OCI-LY3 (cell line): ENCODE results near the gene ARHGEF26.

Experiments used
- H2AFZ ChIP-seq: fragments of 200-600, 300-600 bp; shearing (Covaris generic); 2 replicates; pipeline ENCODE4 v1.6.0; 2014; ENCODE audit warnings: antibody characterized with exemption, low read depth, low read length
- H3K27ac ChIP-seq: fragments of 200-600, 300-600 bp; sonication (generic); 2 replicates; pipeline ENCODE4 v1.5.1; 2014; ENCODE audit warnings: mild to moderate bottlenecking, low read length, moderate library complexity, mixed read lengths
- H3K27me3 ChIP-seq: fragments of 200-600, 300-600 bp; sonication (generic); 2 replicates; pipeline ENCODE4 v1.6.1; 2014; ENCODE audit warnings: low read depth, low read length, mixed read lengths
- H3K36me3 ChIP-seq: fragments of 200-600, 300-600 bp; sonication (generic); replicated peaks from 2 replicates; pipeline ENCODE3; 2014; ENCODE audit warnings: low read depth, low read length, mixed read lengths
- H3K4me1 ChIP-seq: fragments of 300-600, 200-600 bp; sonication (generic); 2 replicates; pipeline ENCODE4 v1.6.1; 2014; ENCODE audit warnings: low read length, mixed read lengths
- H3K4me2 ChIP-seq: fragments of 200-600, 300-600 bp; sonication (generic); 2 replicates; pipeline ENCODE4 v1.6.1; 2014; ENCODE audit warnings: low read length, mixed read lengths
- H3K4me3 ChIP-seq: fragments of 300-600, 200-600 bp; sonication (generic); 2 replicates; pipeline ENCODE4 v1.5.1; 2014; ENCODE audit warnings: antibody characterized with exemption, mild to moderate bottlenecking, low read length, moderate library complexity
- H3K79me2 ChIP-seq: fragments of 300-600, 200-600 bp; shearing (Covaris generic); 2 replicates; pipeline ENCODE4 v1.6.1; 2014; ENCODE audit warnings: mild to moderate bottlenecking, low read length, mixed read lengths
- H3K9ac ChIP-seq: fragments of 300-600, 200-600 bp; shearing (Covaris generic); 2 replicates; pipeline ENCODE4 v1.6.0; 2014; ENCODE audit warnings: mild to moderate bottlenecking, low read length, moderate library complexity
- H3K9me3 ChIP-seq: fragments of 200-600, 300-600 bp; shearing (Covaris generic); 2 replicates; pipeline ENCODE4 v1.6.1; 2014; ENCODE audit warnings: low read length, mixed read lengths; ENCODE audit not compliant: insufficient read depth
- H4K20me1 ChIP-seq: fragments of 200-600, 300-600 bp; sonication (generic); 2 replicates; pipeline ENCODE4 v1.6.1; 2016; ENCODE audit warnings: low read length, mixed read lengths; ENCODE audit not compliant: insufficient read depth
- CTCF ChIP-seq: fragments of 200-600, 300-600 bp; sonication (generic); IDR thresholded peaks from 2 replicates; pipeline ENCODE4 v1.5.1; 2014; ENCODE audit warnings: antibody characterized with exemption, low read length, low read depth
- EZH2phosphoT487 ChIP-seq: fragments of 200-600 bp; shearing (Covaris generic); IDR thresholded peaks from 2 replicates; pipeline ENCODE4 v1.6.1; 2018; ENCODE audit warnings: antibody characterized with exemption, mixed run types, low read depth

ARHGEF26 gene

DNA sequence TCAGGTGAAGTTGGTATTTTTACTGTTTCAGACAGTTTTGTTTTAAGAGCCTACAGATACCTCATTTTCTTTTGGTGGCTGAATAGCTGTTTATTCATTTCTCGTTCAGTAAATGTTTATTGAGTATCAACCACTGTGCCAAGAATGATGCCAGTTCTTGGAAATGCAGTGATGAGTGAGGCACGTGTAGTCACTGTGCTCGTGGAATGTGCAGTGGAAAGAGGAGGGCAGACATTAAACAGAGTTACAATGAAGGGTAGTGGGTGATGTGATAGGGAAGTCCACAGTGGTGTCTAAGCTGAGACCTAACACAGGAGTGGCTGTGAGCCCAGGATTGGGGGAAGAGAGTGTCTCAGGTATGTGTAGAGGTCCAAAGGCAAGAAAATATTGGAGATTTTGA is 73.7 kb downstream of the ARHGEF26 start:
- TF ChIP-seq EZH2phosphoT487 (no peak), CTCF (no peak)
- no peak overlapping the region for H2AFZ ChIP-seq
- H3K4me2 ChIP-seq = no peak overlapping the region
- no peaks in the 10 kb centered on the region for H3K9me3 ChIP-seq
- H3K27me3 ChIP-seq = no peaks in the 10 kb centered on the region
- H3K4me1 ChIP-seq = peaks cover 8% of the 10 kb centered on the region
- H3K79me2 ChIP-seq = no peaks in the 10 kb centered on the region
- no peak overlapping the region for H3K4me3 ChIP-seq
- no peak overlapping the region for H3K9ac ChIP-seq
- no peak overlapping the region for H3K27ac ChIP-seq
- H3K36me3 ChIP-seq = no peaks in the 10 kb centered on the region
- H4K20me1 ChIP-seq = no peaks in the 10 kb centered on the region

DNA sequence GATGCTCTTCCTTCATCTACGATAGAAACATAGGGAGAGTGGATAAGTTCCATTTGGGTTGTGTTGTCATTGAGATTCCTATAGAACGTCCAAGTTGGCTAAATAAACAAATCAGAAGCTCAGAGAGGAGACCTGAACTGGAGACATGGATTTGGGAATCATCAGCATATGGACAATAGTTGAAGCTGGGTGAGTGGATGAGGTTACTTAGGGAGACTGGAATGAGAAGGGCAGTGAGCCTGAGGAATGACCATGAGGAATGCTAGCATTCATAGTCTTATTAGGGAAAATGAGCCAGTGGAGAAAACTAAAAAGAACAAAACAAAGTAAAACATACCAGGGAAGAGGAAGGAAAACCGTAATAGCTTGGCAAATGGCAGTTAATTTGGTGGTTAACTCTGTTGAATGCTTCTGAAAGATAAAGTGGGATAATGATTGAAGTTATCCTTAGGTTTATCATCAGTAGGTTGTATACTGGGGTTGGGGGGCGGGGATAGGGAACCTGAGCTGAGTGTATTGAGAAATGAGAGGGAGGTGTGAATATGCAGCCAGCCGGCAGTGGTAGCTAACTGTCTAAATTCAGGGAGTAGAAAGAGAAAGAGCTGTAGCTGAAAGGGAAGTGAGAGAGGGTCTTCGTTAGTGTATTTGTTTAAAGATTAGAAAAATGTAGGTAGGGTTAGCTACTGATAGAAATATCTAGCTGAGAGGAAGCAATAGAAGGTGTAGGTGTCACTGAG is 74.6 kb downstream of the ARHGEF26 start:
- Histone ChIP-seq H3K4me3 (no peak overlapping the region), H3K36me3 (no peaks in the 10 kb centered on the region), H2AFZ (no peak overlapping the region), H3K4me1 (peaks cover 8% of the 10 kb centered on the region), H3K27me3 (no peaks in the 10 kb centered on the region), H4K20me1 (no peaks in the 10 kb centered on the region), H3K4me2 (no peak overlapping the region), H3K9me3 (no peaks in the 10 kb centered on the region), H3K9ac (no peak overlapping the region), H3K27ac (no peak overlapping the region), H3K79me2 (no peaks in the 10 kb centered on the region)
- no peak for TF ChIP-seq CTCF
- no peak for TF ChIP-seq EZH2phosphoT487

GRCh38 chr3:154197751-154198150 is 76.6 kb downstream of the ARHGEF26 start:
- Histone ChIP-seq H3K27me3 (no peaks in the 10 kb centered on the region), H3K4me1 (peaks cover 8% of the 10 kb centered on the region), H3K79me2 (no peaks in the 10 kb centered on the region), H3K4me3 (no peak overlapping the region), H3K9me3 (no peaks in the 10 kb centered on the region), H4K20me1 (no peaks in the 10 kb centered on the region), H2AFZ (no peak overlapping the region), H3K27ac (no peak overlapping the region), H3K9ac (no peak overlapping the region), H3K36me3 (no peaks in the 10 kb centered on the region), H3K4me2 (no peak overlapping the region)
- TF ChIP-seq CTCF (no peak), EZH2phosphoT487 (no peak)

- no peak overlapping the region for H3K4me2 ChIP-seq
Observed at GRCh38 chr3:154209499-154209898, 88.3 kb downstream of the ARHGEF26 start.

More at GRCh38 chr3:154209499-154209898, 88.3 kb downstream of the ARHGEF26 start:
- Histone ChIP-seq H3K9me3 (no peaks in the 10 kb centered on the region), H3K4me3 (no peak overlapping the region), H3K4me1 (no peaks in the 10 kb centered on the region), H3K9ac (no peak overlapping the region), H3K27ac (no peak overlapping the region), H3K79me2 (no peaks in the 10 kb centered on the region), H4K20me1 (no peaks in the 10 kb centered on the region), H3K27me3 (no peaks in the 10 kb centered on the region), H2AFZ (no peak overlapping the region), H3K36me3 (no peaks in the 10 kb centered on the region)
- TF ChIP-seq EZH2phosphoT487 (no peak), CTCF (no peak)
